Neuronal stem cell (in vitro differentiated cells): Measurements from ENCODE around the gene BLM.

Experiments
- DNase-seq: peaks from one replicate; pipeline ENCODE4 v3.0.0-alpha.2; 2013; ENCODE audit warnings: low spot score
- H2AFZ ChIP-seq: one replicate; pipeline ENCODE4 v1.6.1; 2013; ENCODE audit warnings: mild to moderate bottlenecking, low read length, inconsistent platforms
- H2AK5ac ChIP-seq: 2 replicates; pipeline ENCODE4 v1.6.1; 2013; ENCODE audit warnings: low read depth, mild to moderate bottlenecking, inconsistent platforms, low read length, moderate library complexity, mixed read lengths
- H2BK120ac ChIP-seq: 2 replicates; pipeline ENCODE4 v1.6.1; 2013; ENCODE audit warnings: low read depth, mild to moderate bottlenecking, inconsistent platforms, low read length, moderate library complexity, mixed read lengths
- H2BK12ac ChIP-seq: one replicate; pipeline ENCODE4 v1.6.1; 2013; ENCODE audit warnings: low read length, inconsistent platforms
- H2BK15ac ChIP-seq: 2 replicates; pipeline ENCODE4 v1.6.1; 2013; ENCODE audit warnings: mild to moderate bottlenecking, low read length, inconsistent platforms, mixed read lengths
- H2BK5ac ChIP-seq: one replicate; pipeline ENCODE4 v1.6.1; 2013; ENCODE audit warnings: inconsistent platforms, mild to moderate bottlenecking, low read length, moderate library complexity
- H3K14ac ChIP-seq: one replicate; pipeline ENCODE4 v1.6.1; 2013; ENCODE audit warnings: low read length, inconsistent platforms
- H3K18ac ChIP-seq: 2 replicates; pipeline ENCODE4 v1.6.1; 2013; ENCODE audit warnings: low read length, inconsistent platforms
- H3K23ac ChIP-seq: 2 replicates; pipeline ENCODE4 v1.6.1; 2013; ENCODE audit warnings: low read depth, mild to moderate bottlenecking, mixed read lengths, low read length, inconsistent platforms; ENCODE audit not compliant: poor library complexity
- H3K27ac ChIP-seq: replicated peaks from 3 replicates; pipeline ENCODE4 v1.5.1; 2013; ENCODE audit warnings: low read length, inconsistent platforms
- H3K27me3 ChIP-seq, 3 experiments: 2 replicates each; pipeline ENCODE4 v1.6.1; 2013; ENCODE audit warnings: low read length in 3 of 3, mild to moderate bottlenecking in 2 of 3, inconsistent platforms in 1 of 3, low read depth in 1 of 3, mixed read lengths in 1 of 3, moderate library complexity in 1 of 3; ENCODE audit not compliant: control insufficient read depth in 3 of 3, insufficient read depth in 3 of 3
- H3K36me3 ChIP-seq, 2 donors: replicated peaks in 1 of 2; 2 replicates each; pipeline ENCODE4 v1.6.1; 2013; ENCODE audit warnings: low read length in 2 of 2; ENCODE audit not compliant: control insufficient read depth in 2 of 2, insufficient read depth in 2 of 2
- H3K4ac ChIP-seq: 2 replicates; pipeline ENCODE4 v1.6.1; 2013; ENCODE audit warnings: inconsistent platforms, mild to moderate bottlenecking, low read length, moderate library complexity
- H3K4me1 ChIP-seq, 2 donors: 1 replicate in 1 of 2; 2 replicates in 1 of 2; pipeline ENCODE4 v1.6.1; 2013; ENCODE audit warnings: low read length in 2 of 2, low read depth in 1 of 2; ENCODE audit not compliant: control insufficient read depth in 2 of 2, insufficient read depth in 1 of 2
- H3K4me2 ChIP-seq: one replicate; pipeline ENCODE4 v1.6.1; 2013; ENCODE audit warnings: mild to moderate bottlenecking, low read length, inconsistent platforms; ENCODE audit not compliant: insufficient read depth, poor library complexity, severe bottlenecking
- H3K4me3 ChIP-seq, 2 donors: 2 replicates each; pipeline ENCODE4 v1.5.1; 2013; ENCODE audit warnings: low read length in 2 of 2, mild to moderate bottlenecking in 2 of 2, inconsistent platforms in 1 of 2, moderate library complexity in 1 of 2
- H3K79me1 ChIP-seq: one replicate; pipeline ENCODE4 v1.6.1; 2013; ENCODE audit warnings: low read depth, mild to moderate bottlenecking, inconsistent platforms, low read length, moderate library complexity
- H3K9ac ChIP-seq: one replicate; pipeline ENCODE4 v1.6.1; 2013; ENCODE audit warnings: mild to moderate bottlenecking, low read depth, low read length, inconsistent platforms; ENCODE audit not compliant: poor library complexity
- H3K9me3 ChIP-seq, 2 donors: replicated peaks in 1 of 2; 2 replicates each; pipeline versions ENCODE3 to v1.6.1; 2013; ENCODE audit warnings: low read length in 2 of 2, mild to moderate bottlenecking in 2 of 2, inconsistent platforms in 1 of 2, low read depth in 1 of 2, mixed read lengths in 1 of 2, moderate library complexity in 1 of 2; ENCODE audit not compliant: control insufficient read depth in 2 of 2, insufficient read depth in 1 of 2
- H4K8ac ChIP-seq: one replicate; pipeline ENCODE4 v1.6.1; 2013; ENCODE audit warnings: low read depth, mild to moderate bottlenecking, inconsistent platforms, low read length, moderate library complexity
- H4K91ac ChIP-seq: one replicate; pipeline ENCODE4 v1.6.1; 2013; ENCODE audit warnings: low read length, low read depth, mild to moderate bottlenecking, inconsistent platforms; ENCODE audit not compliant: poor library complexity
- WGBS, 2 donors: extraction: QIAGEN DNeasy Blood & Tissue Kit; methylation state at CpG; one replicate each; pipeline ENCODE4 v1.1.7; 2013; ENCODE audit warnings: missing lambda C conversion rate in 2 of 2, mixed read lengths in 1 of 2; ENCODE audit not compliant: insufficient read length in 2 of 2, insufficient replicate concordance in 1 of 2; ENCODE audit errors: extremely low coverage in 2 of 2; 5-methylcytosine and 5-hydroxymethylcytosine counted together

The BLM gene

GRCh38 chr15:90683371-90683770, 33.8 kb upstream of the BLM start:
- WGBS, 2 donors, result no CpG with 5 or more reads among the region's 10 CpGs
- H3K4ac ChIP-seq, result no peak overlapping the region
- no peak overlapping the region for H3K18ac ChIP-seq
- H3K14ac ChIP-seq, result no peak overlapping the region
- H3K23ac ChIP-seq, result no peak overlapping the region
- H4K91ac ChIP-seq, result no peak overlapping the region
- no peak overlapping the region for H4K8ac ChIP-seq
- peaks cover 0 to 1% of the 10 kb centered on the region in 2 donors for H3K9me3 ChIP-seq
- H2BK12ac ChIP-seq, result no peak overlapping the region
- H2AK5ac ChIP-seq, result no peak overlapping the region
- no peak overlapping the region for H3K27ac ChIP-seq
- no peak for DNase-seq
- no peak overlapping the region for H2BK120ac ChIP-seq
- H3K79me1 ChIP-seq, result no peaks in the 10 kb centered on the region
- H2AFZ ChIP-seq, result no peak overlapping the region
- peaks cover 0 to 2% of the 10 kb centered on the region in 2 donors for H3K4me1 ChIP-seq
- no peak overlapping the region for H3K4me3 ChIP-seq
- H3K36me3 ChIP-seq, result no peaks in the 10 kb centered on the region
- no peak overlapping the region for H2BK5ac ChIP-seq
- no peak overlapping the region for H2BK15ac ChIP-seq
- H3K4me2 ChIP-seq, result no peak overlapping the region
- H3K27me3 ChIP-seq, result no peaks in the 10 kb centered on the region
- no peak overlapping the region for H3K9ac ChIP-seq

- DNase-seq, result no peak
- H3K4me1 ChIP-seq, result peaks cover 0 to 2% of the 10 kb centered on the region in 2 donors
- no peak overlapping the region for H3K27ac ChIP-seq
- H3K9me3 ChIP-seq, result peaks cover 0 to 6% of the 10 kb centered on the region in 2 donors
- no peak overlapping the region for H3K4me3 ChIP-seq
- H3K36me3 ChIP-seq, result no peaks in the 10 kb centered on the region
- H2AFZ ChIP-seq, result no peak overlapping the region
- H3K14ac ChIP-seq, result no peak overlapping the region
- H2BK5ac ChIP-seq, result no peak overlapping the region
- H3K4me2 ChIP-seq, result no peak overlapping the region
- H3K79me1 ChIP-seq, result no peaks in the 10 kb centered on the region
- no peak overlapping the region for H2BK15ac ChIP-seq
- no peak overlapping the region for H2BK120ac ChIP-seq
- no peak overlapping the region for H3K18ac ChIP-seq
- no CpG with 5 or more reads among the region's 4 CpGs for WGBS, 2 donors
- H2BK12ac ChIP-seq, result no peak overlapping the region
- H3K27me3 ChIP-seq, result no peaks in the 10 kb centered on the region
- no peak overlapping the region for H3K23ac ChIP-seq
- no peak overlapping the region for H3K9ac ChIP-seq
- no peak overlapping the region for H3K4ac ChIP-seq
- H2AK5ac ChIP-seq, result no peak overlapping the region
- no peak overlapping the region for H4K8ac ChIP-seq
- no peak overlapping the region for H4K91ac ChIP-seq
These were observed 33.3 kb upstream of the BLM start for GRCh38 chr15:90683876-90684275.

- no peak overlapping the region for H3K18ac ChIP-seq
- no peak overlapping the region for H4K91ac ChIP-seq
- no peak overlapping the region for H2AK5ac ChIP-seq
- DNase-seq, result no peak
- peak overlapping the region in 1 of 2 donors; percentile 23 for H3K4me3 ChIP-seq
- H3K27me3 ChIP-seq, result no peaks in the 10 kb centered on the region
- H3K9ac ChIP-seq, result no peak overlapping the region
- H2AFZ ChIP-seq, result no peak overlapping the region
- no peak overlapping the region for H2BK12ac ChIP-seq
- no peak overlapping the region for H3K4ac ChIP-seq
- H3K9me3 ChIP-seq, result peaks cover 0 to 9% of the 10 kb centered on the region in 2 donors
- peaks cover 0 to 2% of the 10 kb centered on the region in 2 donors for H3K4me1 ChIP-seq
- H3K4me2 ChIP-seq, result no peak overlapping the region
- H3K23ac ChIP-seq, result no peak overlapping the region
- no peak overlapping the region for H2BK15ac ChIP-seq
- H3K27ac ChIP-seq, result no peak overlapping the region
- H3K14ac ChIP-seq, result no peak overlapping the region
- H2BK5ac ChIP-seq, result no peak overlapping the region
- no peaks in the 10 kb centered on the region for H3K36me3 ChIP-seq
- H4K8ac ChIP-seq, result no peak overlapping the region
- H3K79me1 ChIP-seq, result no peaks in the 10 kb centered on the region
- no peak overlapping the region for H2BK120ac ChIP-seq
- no CpG with 5 or more reads among the region's 5 CpGs for WGBS, 2 donors
These were observed 32.9 kb upstream of the BLM start for GRCh38 chr15:90684281-90684680.

GRCh38 chr15:90685591-90686434, 31.3 kb upstream of the BLM start:
- Histone ChIP-seq H3K27ac (no peak overlapping the region), H3K36me3 (no peaks in the 10 kb centered on the region), H3K4me3 (no peak overlapping the region), H3K4ac (no peak overlapping the region), H4K8ac (no peak overlapping the region), H2AFZ (no peak overlapping the region), H2AK5ac (no peak overlapping the region), H3K4me1 (peaks cover 0 to 2% of the 10 kb centered on the region in 2 donors), H2BK12ac (no peak overlapping the region), H2BK15ac (no peak overlapping the region), H3K18ac (no peak overlapping the region), H3K27me3 (no peaks in the 10 kb centered on the region), H3K14ac (no peak overlapping the region), H4K91ac (no peak overlapping the region), H3K4me2 (no peak overlapping the region), H3K9me3 (peaks cover 0 to 11% of the 10 kb centered on the region in 2 donors), H3K79me1 (no peaks in the 10 kb centered on the region), H3K23ac (no peak overlapping the region), H3K9ac (no peak overlapping the region), H2BK120ac (no peak overlapping the region), H2BK5ac (no peak overlapping the region)
- no CpG with 5 or more reads among the region's 11 CpGs for WGBS, 2 donors
- no peak for DNase-seq
